ENCODE data around the gene TNFRSF12A.
"Not testable (repeated sequence)": the region's sequence is repeated elsewhere in the genome, so short reads cannot be mapped to it uniquely, and the experiment has no call there.

TNFRSF12A gene

GRCh38 chr16:3049921-3050481 lies 29.8 kb downstream of the TNFRSF12A start:
- no peak for DNase-seq

- DNase-seq = no peak
Observed at GRCh38 chr16:3050487-3050886, 30.3 kb downstream of the TNFRSF12A start.

- DNase-seq = no peak
Observed at GRCh38 chr16:3051009-3051408, 30.8 kb downstream of the TNFRSF12A start.

- no peak for DNase-seq
Observed at GRCh38 chr16:3051494-3051893, 31.3 kb downstream of the TNFRSF12A start.

- not testable (repeated sequence) for DNase-seq
Observed at GRCh38 chr16:3052571-3053329, 32.6 kb downstream of the TNFRSF12A start.

- DNase-seq = not testable (repeated sequence)
Observed at GRCh38 chr16:3053330-3053710, 33.2 kb downstream of the TNFRSF12A start.

- no peak for DNase-seq
Observed at GRCh38 chr16:3054965-3055733, 35.0 kb downstream of the TNFRSF12A start.

- DNase-seq = not testable (repeated sequence)
Observed at GRCh38 chr16:3055734-3056115, 35.6 kb downstream of the TNFRSF12A start.

GRCh38 chr16:3056336-3057180 lies 36.4 kb downstream of the TNFRSF12A start:
- DNase-seq = no peak

GRCh38 chr16:3057181-3058138 lies 37.3 kb downstream of the TNFRSF12A start:
- DNase-seq = no peak

- DNase-seq = peak; percentile 31
Observed at GRCh38 chr16:3058139-3059030, 38.2 kb downstream of the TNFRSF12A start.

- DNase-seq = peak; percentile 90
Observed at GRCh38 chr16:3059041-3059722, 39.0 kb downstream of the TNFRSF12A start.

GRCh38 chr16:3059723-3060242 lies 39.6 kb downstream of the TNFRSF12A start:
- no peak for DNase-seq

GRCh38 chr16:3060339-3061127 lies 40.4 kb downstream of the TNFRSF12A start:
- no peak for DNase-seq

- no peak for DNase-seq
Observed at GRCh38 chr16:3062553-3062952, 42.4 kb downstream of the TNFRSF12A start.

GRCh38 chr16:3063625-3064386 lies 43.6 kb downstream of the TNFRSF12A start:
- peak; percentile 13 for DNase-seq

GRCh38 chr16:3065069-3065741 lies 45.0 kb downstream of the TNFRSF12A start, which contains the start of gene IL32:
IL32 (plus strand) TSS chr16:3065640; CDS start chr16:3065812, 172 bp downstream.
- DNase-seq = peak; percentile 68

Data from fibroblast of skin of scalp (primary cell).